ENCODE measurements around the gene TAF8.

TAF8 gene

DNA sequence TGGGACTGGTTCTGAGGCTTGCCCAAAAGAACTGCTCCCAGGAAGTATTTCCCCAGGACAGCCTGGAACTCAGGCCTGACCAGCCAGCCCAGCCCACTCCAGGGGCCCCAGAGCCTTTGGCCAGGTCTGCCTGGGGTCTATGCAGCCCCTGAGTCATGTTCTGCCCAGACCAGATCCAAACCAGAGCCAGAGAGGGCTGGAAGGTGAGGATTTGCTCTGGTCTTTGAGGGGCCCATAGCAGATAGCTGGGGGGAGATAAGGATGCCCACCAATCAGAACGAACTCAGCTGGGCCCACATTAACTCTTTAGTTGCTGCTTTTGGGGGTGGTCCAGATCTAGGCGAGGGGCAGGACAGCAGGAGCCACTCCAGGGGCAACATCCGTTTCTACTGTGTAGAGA is 75.3 kb downstream of the TAF8 start:
- no peak for DNase-seq (ENCODE audit: low read depth)

DNA sequence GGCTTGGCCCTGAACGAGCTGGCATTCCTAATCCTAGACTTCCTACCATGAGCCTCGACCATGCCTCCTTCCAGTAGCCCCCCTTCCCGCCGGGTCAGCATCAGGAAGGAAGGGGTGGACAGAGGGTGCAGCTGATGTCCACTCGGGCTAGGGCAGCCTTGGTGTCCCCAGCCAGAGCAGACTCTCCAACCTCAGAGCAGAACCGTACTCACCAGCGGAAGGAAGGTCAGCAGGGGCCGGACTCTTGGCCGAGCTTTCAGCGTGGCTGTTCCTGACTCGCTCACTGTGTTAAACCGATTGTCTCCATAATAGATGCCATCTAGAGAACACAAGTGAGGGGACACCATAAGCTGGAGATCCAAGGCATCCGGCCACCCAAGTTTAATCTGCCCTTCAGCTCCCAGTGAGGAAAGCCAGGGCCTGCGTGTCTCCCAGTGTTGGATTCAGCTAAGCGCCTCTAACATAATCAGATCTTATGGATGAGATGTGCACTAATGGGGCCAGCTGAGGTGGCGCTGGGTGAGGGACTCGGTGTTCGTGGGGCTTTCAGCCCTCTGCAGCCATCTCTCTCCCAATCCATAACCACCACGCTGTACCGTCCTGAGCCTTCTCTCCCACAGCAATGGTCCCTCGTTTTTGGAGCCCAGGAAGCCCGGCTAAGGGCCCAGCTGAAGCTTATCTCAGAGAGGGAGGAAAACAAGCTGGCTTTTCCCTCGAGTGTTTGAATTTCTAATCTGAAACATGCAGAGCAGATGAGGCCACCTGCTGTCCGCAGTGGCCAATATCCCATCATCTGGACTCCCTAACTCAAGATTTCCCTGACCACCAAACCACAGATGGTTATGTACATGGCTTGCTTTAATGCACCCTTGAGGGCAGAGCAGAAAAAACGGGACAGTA is 78.4 kb downstream of the TAF8 start:
- no peak for DNase-seq (ENCODE audit: low read depth)

DNA sequence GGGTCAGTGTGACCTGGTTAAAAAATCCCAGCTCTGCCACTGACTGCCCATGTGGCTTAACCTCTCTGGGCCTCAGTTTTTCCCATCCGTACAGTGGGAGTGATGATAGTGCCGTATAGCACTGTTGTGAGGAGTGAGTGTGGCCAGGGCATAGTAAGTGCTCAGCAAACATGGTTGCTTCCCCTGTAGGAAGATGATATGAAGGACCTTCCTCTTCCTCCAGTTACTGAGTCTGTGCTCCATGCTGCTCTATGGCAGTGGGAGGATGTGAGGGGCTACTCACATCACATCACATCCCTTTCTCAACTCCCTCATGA is 79.0 kb downstream of the TAF8 start:
- DNase-seq (ENCODE audit: low read depth) = no peak

DNA sequence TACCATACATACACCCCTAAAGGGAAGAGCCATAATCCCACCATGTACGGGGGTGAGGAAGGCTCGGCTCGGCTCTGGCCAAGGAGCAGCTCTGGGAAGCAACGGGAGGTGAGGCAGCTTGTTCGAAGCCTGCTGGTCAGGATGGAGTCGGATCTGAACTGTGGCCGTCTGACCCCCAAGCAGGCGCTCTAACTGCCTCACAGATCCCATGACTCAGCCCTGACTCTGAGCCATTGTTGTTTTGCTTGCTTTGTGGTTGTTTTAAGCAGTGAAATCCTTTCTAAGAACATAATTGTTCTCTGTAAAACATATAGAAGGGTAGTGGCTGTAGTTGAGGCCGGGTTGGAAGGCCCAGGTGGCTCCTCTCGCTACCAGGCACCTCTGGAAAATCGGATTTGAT is 81.2 kb downstream of the TAF8 start:
- DNase-seq (ENCODE audit: low read depth) = no peak

DNA sequence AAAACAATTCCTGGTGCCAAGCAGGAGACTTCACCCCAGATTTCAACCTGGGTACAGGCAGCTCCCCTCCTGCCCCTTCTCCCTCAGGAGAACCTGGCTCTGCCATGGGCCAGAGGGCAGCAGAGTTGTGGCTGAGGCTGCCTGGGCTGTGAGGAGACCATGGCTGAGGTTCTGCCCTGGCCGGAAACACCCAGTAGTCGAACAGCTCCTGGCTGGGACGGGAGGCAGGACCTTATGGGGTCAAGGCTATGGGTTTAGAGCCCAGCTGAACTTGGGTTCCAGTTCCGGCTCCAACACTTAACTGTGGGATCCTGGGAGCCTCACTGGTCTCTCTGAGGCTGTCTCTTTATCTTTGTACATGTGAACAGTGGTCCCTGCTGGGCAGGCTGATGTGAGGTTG is 83.6 kb downstream of the TAF8 start:
- no peak for DNase-seq (ENCODE audit: low read depth)

DNA sequence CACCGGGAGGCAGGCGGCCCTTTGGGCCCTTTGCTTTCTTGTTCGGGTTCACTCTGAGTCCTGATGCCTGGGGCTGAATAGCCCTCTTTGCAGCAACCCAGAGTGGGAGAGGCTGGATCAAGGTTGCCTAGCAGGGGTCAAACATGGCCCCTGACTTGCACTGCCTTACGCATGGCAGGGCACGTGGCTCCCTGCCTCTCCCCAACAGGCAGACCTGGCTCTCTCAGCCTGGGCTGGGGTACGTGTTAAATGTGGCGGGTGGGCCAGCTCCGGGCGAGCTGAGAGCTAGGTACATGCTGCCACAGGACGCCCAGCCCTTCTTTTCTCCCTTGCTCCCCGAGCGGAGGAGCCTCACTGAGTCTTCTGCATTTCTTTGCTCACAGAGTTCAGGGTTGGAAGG is 84.8 kb downstream of the TAF8 start:
- DNase-seq (ENCODE audit: low read depth) = no peak

DNA sequence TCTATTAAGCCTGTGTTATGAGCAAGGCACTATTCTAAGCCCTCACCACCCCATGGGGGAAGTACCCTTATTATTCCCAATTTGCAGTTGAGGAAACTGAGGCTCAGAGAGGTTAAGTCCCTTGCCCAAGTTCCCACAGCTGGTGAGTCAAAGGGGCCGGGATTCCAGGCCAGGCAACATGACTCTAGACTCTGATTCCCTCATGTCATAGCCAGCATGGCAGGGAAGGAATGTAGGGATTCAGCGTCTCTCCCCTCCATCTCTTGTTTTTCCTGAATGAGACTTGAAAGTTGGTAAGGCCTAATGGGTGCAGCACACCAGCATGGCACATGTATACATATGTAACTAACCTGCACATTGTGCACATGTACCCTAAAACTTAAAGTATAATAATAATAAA is 85.4 kb downstream of the TAF8 start:
- DNase-seq (ENCODE audit: low read depth) = no peak

DNA sequence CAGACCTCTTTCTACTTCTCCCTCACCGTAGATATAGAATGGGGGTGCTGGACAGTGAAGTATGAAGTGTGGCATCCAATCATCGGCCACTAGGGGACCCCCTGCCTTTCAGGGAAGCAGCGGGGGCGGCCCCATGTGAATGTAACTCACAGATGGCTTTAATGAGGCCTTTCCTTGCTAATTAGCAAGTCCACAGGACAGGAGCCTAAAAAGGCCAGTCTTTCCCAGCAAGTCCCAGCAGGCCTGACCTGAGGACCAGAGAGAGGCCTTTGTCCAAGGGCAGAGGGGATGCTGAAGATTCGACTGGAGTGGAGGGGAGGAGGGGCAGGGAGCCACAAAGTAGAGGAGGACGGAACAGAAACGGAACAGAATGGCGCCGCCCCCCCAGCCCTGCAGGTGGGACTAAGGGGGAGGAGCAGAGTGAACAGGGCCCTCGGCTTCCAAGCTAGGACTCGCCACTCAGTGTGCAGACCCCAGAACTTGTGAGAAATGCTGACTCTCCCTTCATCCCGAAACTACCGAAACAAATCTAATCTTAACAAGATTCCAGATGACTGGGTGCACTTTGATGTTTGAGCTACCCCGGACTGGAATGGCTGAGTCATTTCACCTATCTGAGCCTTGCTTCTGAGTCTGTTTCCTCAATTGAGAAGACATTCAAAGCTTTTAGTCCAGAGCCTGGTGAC is 86.3 kb downstream of the TAF8 start:
- no peak for DNase-seq (ENCODE audit: low read depth)

Data from T-helper 22 cell (primary cell).